ENCODE data around the gene ETNPPL. TPM values are rescaled to one million over a fixed set of nuclear protein-coding genes. Genes with fewer than 3 reads are reported as not detected.

The ETNPPL gene
- total and polyA plus RNA-seq, 2 of the 13 experiments (the other 11 are each of a cell fraction or from before 2014, with no cell fraction given) = 1.4 to 6.0 TPM

DNA sequence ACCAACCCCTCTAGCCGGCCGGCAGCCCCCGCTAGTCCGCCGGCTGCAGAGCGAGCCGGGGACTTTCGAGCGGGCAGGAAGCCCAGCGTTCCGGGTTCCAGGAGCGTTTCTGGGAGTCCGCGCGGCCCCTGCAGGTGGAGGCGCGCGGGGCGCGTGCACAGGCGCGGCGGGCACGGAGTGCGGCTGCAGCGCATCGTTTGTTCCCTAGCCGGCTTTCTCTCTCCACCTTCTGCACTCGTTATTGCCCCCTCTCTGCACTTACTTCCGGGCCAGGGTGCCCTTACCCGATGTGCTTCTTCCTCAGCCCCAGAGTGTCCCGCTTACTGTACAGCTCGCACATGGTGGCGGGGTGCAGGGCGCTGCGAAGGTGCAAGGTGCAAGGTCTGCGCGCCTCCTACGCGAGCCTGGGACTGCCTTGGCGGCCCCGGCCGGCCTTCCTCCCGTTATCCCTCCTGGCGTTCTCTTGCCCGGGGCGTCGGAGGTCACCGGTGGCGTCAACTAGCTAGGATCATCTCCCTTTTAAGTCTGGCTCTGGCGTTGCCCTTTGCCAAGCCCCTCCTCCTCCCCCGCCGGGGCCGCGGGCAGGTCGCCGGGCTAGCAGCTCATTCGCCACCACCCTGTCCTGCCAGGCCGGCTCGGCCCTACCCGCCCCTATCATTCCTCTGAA is at the start of gene ETNPPL (continued):
- 0 out of 2 replicates have a peak, but pooled peaks have one; percentile 11 for TF ChIP-seq ZNF331 (CRISPR knock-in tag; IDR thresholded peaks at IDR 0.05)
- TF ChIP-seq KDM5B (CRISPR knock-in tag; IDR thresholded peaks at IDR 0.05; ENCODE audit: borderline replicate concordance) = peak; percentile 72; the same call in 1 of the 2 replicates
- no peak for TF ChIP-seq MED8 (CRISPR knock-in tag; IDR thresholded peaks at IDR 0.05; ENCODE audit: insufficient replicate concordance)
- TF ChIP-seq, protein P1, sequence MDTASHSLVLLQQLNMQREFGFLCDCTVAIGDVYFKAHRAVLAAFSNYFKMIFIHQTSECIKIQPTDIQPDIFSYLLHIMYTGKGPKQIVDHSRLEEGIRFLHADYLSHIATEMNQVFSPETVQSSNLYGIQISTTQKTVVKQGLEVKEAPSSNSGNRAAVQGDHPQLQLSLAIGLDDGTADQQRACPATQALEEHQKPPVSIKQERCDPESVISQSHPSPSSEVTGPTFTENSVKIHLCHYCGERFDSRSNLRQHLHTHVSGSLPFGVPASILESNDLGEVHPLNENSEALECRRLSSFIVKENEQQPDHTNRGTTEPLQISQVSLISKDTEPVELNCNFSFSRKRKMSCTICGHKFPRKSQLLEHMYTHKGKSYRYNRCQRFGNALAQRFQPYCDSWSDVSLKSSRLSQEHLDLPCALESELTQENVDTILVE (CRISPR knock-in tag; IDR thresholded peaks at IDR 0.05) = peak; percentile 41; the same call in 1 of the 2 replicates
- TF ChIP-seq ESRRA (CRISPR knock-in tag; IDR thresholded peaks at IDR 0.05; ENCODE audit: low read depth) = peak; percentile 62; the same call in 1 of the 2 replicates
- TF ChIP-seq ZEB1 (IDR thresholded peaks at IDR 0.05; ENCODE audit: insufficient replicate concordance, low read depth) = no peak
- TF ChIP-seq ZMYM3 (CRISPR knock-in tag; IDR thresholded peaks at IDR 0.05) = peak; percentile 59; the same call in 1 of the 2 replicates
- peak; percentile 34; the same call in 1 of the 2 replicates for TF ChIP-seq RFX5 (IDR thresholded peaks at IDR 0.05; ENCODE audit: low read depth, low read length)
- TF ChIP-seq, protein P2, sequence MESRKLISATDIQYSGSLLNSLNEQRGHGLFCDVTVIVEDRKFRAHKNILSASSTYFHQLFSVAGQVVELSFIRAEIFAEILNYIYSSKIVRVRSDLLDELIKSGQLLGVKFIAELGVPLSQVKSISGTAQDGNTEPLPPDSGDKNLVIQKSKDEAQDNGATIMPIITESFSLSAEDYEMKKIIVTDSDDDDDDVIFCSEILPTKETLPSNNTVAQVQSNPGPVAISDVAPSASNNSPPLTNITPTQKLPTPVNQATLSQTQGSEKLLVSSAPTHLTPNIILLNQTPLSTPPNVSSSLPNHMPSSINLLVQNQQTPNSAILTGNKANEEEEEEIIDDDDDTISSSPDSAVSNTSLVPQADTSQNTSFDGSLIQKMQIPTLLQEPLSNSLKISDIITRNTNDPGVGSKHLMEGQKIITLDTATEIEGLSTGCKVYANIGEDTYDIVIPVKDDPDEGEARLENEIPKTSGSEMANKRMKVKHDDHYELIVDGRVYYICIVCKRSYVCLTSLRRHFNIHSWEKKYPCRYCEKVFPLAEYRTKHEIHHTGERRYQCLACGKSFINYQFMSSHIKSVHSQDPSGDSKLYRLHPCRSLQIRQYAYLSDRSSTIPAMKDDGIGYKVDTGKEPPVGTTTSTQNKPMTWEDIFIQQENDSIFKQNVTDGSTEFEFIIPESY (CRISPR knock-in tag; IDR thresholded peaks at IDR 0.05) = no peak
- peak; percentile 57; the same call in 1 of the 2 replicates for TF ChIP-seq ZNF274 (CRISPR knock-in tag; IDR thresholded peaks at IDR 0.05)
- TF ChIP-seq ZNF24 (IDR thresholded peaks at IDR 0.05) = no peak
- TF ChIP-seq, protein P3, sequence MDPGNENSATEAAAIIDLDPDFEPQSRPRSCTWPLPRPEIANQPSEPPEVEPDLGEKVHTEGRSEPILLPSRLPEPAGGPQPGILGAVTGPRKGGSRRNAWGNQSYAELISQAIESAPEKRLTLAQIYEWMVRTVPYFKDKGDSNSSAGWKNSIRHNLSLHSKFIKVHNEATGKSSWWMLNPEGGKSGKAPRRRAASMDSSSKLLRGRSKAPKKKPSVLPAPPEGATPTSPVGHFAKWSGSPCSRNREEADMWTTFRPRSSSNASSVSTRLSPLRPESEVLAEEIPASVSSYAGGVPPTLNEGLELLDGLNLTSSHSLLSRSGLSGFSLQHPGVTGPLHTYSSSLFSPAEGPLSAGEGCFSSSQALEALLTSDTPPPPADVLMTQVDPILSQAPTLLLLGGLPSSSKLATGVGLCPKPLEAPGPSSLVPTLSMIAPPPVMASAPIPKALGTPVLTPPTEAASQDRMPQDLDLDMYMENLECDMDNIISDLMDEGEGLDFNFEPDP (CRISPR knock-in tag; conservative IDR thresholded peaks at IDR 0.05) = no peak
- TF ChIP-seq MED1 (CRISPR knock-in tag; IDR thresholded peaks at IDR 0.05) = peak; percentile 31; the same call in 1 of the 2 replicates
- peak; percentile 90 for TF ChIP-seq ZSCAN21 (CRISPR knock-in tag; IDR thresholded peaks at IDR 0.05; ENCODE audit: borderline replicate concordance)
- peak; percentile 8; the same call in 1 of the 2 replicates for TF ChIP-seq TOPORS (CRISPR knock-in tag; IDR thresholded peaks at IDR 0.05)
- no peak for TF ChIP-seq TBL1XR1 (IDR thresholded peaks at IDR 0.05; ENCODE audit: borderline replicate concordance, low read length, partially characterized antibody)
- peak; percentile 44; the same call in 1 of the 2 replicates for TF ChIP-seq NR2C2 (CRISPR knock-in tag; IDR thresholded peaks at IDR 0.05; ENCODE audit: borderline replicate concordance)
- peak; percentile 83 for TF ChIP-seq HNRNPLL (IDR thresholded peaks at IDR 0.05; ENCODE audit: low read depth, low read length, poor library complexity, severe bottlenecking)
- TF ChIP-seq, protein P4, sequence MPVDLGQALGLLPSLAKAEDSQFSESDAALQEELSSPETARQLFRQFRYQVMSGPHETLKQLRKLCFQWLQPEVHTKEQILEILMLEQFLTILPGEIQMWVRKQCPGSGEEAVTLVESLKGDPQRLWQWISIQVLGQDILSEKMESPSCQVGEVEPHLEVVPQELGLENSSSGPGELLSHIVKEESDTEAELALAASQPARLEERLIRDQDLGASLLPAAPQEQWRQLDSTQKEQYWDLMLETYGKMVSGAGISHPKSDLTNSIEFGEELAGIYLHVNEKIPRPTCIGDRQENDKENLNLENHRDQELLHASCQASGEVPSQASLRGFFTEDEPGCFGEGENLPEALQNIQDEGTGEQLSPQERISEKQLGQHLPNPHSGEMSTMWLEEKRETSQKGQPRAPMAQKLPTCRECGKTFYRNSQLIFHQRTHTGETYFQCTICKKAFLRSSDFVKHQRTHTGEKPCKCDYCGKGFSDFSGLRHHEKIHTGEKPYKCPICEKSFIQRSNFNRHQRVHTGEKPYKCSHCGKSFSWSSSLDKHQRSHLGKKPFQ (CRISPR knock-in tag; IDR thresholded peaks at IDR 0.05; ENCODE audit: insufficient replicate concordance) = peak; percentile 41
- 0 out of 2 replicates have a peak, but pooled peaks have one; percentile 61 for TF ChIP-seq ZNF703 (CRISPR knock-in tag; IDR thresholded peaks at IDR 0.05; ENCODE audit: borderline replicate concordance)
- peak; percentile 86 for TF ChIP-seq YEATS4 (CRISPR knock-in tag; IDR thresholded peaks at IDR 0.05; ENCODE audit: borderline replicate concordance)
- TF ChIP-seq, protein P5, sequence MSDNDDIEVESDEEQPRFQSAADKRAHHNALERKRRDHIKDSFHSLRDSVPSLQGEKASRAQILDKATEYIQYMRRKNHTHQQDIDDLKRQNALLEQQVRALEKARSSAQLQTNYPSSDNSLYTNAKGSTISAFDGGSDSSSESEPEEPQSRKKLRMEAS (IDR thresholded peaks at IDR 0.05) = peak; percentile 94

All from HepG2 (cell line).